NCI-H2107 treated with DMSO at 0.1 percent for 48 hours (cell line): ENCODE data around the gene METAP1D.
A peak's percentile ranks its signal among the peaks of the same experiment; 100 is the strongest.
"Not testable (repeated sequence)": the region's sequence is repeated elsewhere in the genome, so short reads cannot be mapped to it uniquely, and the experiment has no call there.

Experiments
- DNase-seq: peaks from one replicate; lab custom pipeline; 2025; ENCODE audit not compliant: unreplicated experiment; lab: John Stamatoyannopoulos, UW

The METAP1D gene

GRCh38 chr2:171999604-172000469 lies at the start of gene METAP1D:
Gene METAP1D (plus strand): TSS chr2:171999953. CDS start chr2:171999970, 17 bp downstream.
- DNase-seq, result peak; percentile 50

- no peak for DNase-seq
Observed at GRCh38 chr2:171952276-171952675, 47.5 kb upstream of the METAP1D start.

GRCh38 chr2:171952748-171953147 lies 47.0 kb upstream of the METAP1D start:
- no peak for DNase-seq

GRCh38 chr2:171956135-171956825 lies 43.5 kb upstream of the METAP1D start:
- DNase-seq, result no peak

- DNase-seq, result peak; percentile 21
Observed at GRCh38 chr2:171957061-171957460, 42.7 kb upstream of the METAP1D start.

GRCh38 chr2:171958475-171958874 lies 41.3 kb upstream of the METAP1D start:
- DNase-seq, result no peak

- DNase-seq, result no peak
Observed at GRCh38 chr2:171959998-171960397, 39.8 kb upstream of the METAP1D start.

GRCh38 chr2:171960570-171960969 lies 39.2 kb upstream of the METAP1D start:
- no peak for DNase-seq

GRCh38 chr2:171963198-171963597 lies 36.6 kb upstream of the METAP1D start:
- no peak for DNase-seq

GRCh38 chr2:171964308-171964707 lies 35.4 kb upstream of the METAP1D start:
- peak; percentile 76 for DNase-seq

- DNase-seq, result no peak
Observed at GRCh38 chr2:171965238-171965637, 34.5 kb upstream of the METAP1D start.

GRCh38 chr2:171965661-171966060 lies 34.1 kb upstream of the METAP1D start:
- DNase-seq, result peak; percentile 72

GRCh38 chr2:171966235-171966634 lies 33.5 kb upstream of the METAP1D start:
- DNase-seq, result peak; percentile 83

- no peak for DNase-seq
Observed at GRCh38 chr2:171966688-171967087, 33.1 kb upstream of the METAP1D start.

GRCh38 chr2:171968509-171968908 lies 31.2 kb upstream of the METAP1D start:
- no peak for DNase-seq

- DNase-seq, result no peak
Observed at GRCh38 chr2:171972329-171972982, 27.3 kb upstream of the METAP1D start.

GRCh38 chr2:171979103-171979502 lies 20.6 kb upstream of the METAP1D start:
- DNase-seq, result no peak

GRCh38 chr2:171983924-171984323 lies 15.8 kb upstream of the METAP1D start:
- not testable (repeated sequence) for DNase-seq

GRCh38 chr2:171985076-171985475 lies 14.7 kb upstream of the METAP1D start:
- DNase-seq, result no peak

GRCh38 chr2:171986778-171987177 lies 13.0 kb upstream of the METAP1D start:
- DNase-seq, result no peak

GRCh38 chr2:171991027-171991426 lies 8.7 kb upstream of the METAP1D start:
- no peak for DNase-seq

GRCh38 chr2:171995586-171995985 lies 4.2 kb upstream of the METAP1D start:
- no peak for DNase-seq
